Ovary (tissue), 9 donors: Measurements from ENCODE around the gene PKD1. TPM values are rescaled to one million over a fixed set of nuclear protein-coding genes. Genes with fewer than 3 reads are reported as not detected.

Experiments used
- DNase-seq, 5 donors: peaks; one replicate each; pipeline ENCODE4 v3.0.0-alpha.2; 2019 to 2020
- H3K27ac ChIP-seq, 2 donors: fragments of 200-600 bp; one replicate each; pipeline versions ENCODE4 v1.5.1 to v1.8.0; 2019 to 2022
- H3K27me3 ChIP-seq: fragments of 200-600 bp; one replicate; pipeline ENCODE4 v1.8.0; 2022
- H3K36me3 ChIP-seq: fragments of 200-600 bp; sonication (generic); one replicate; pipeline ENCODE4 v1.5.1; 2019
- H3K4me1 ChIP-seq: one replicate; pipeline ENCODE4 v1.8.1; 2013; ENCODE audit warnings: mild to moderate bottlenecking, moderate library complexity; ENCODE audit not compliant: insufficient read depth
- H3K4me3 ChIP-seq: fragments of 200-600 bp; sonication (generic); one replicate; pipeline ENCODE4 v1.5.1; 2017
- H3K9me3 ChIP-seq, 2 donors: fragments of 200-600 bp in 1 of 2; sonication (generic) in 1 of 2; one replicate each; pipeline versions ENCODE4 v1.5.1 to v1.8.1; 2013 to 2019; ENCODE audit warnings: mild to moderate bottlenecking in 1 of 2, moderate library complexity in 1 of 2
- EP300 ChIP-seq: sonication (generic); formaldehyde crosslinking; IDR thresholded peaks from one replicate; pipeline ENCODE4 v1.6.1; 2017; ENCODE audit warnings: antibody characterized with exemption
- POLR2A ChIP-seq: fragments of 450-650 bp; IDR thresholded peaks from one replicate; pipeline ENCODE4 v1.6.1; 2017; ENCODE audit warnings: antibody characterized with exemption, mild to moderate bottlenecking, moderate library complexity
- WGBS, 3 donors: extraction: QIAGEN DNeasy Blood & Tissue Kit in 1 of 3; methylation state at CpG; one replicate each; pipeline versions ENCODE4 v1.1.5 to v1.1.7; 2013 to 2017; 5-methylcytosine and 5-hydroxymethylcytosine counted together
- intact Hi-C, 4 donors: fragments of 100-400 bp; cut with DNase I; formaldehyde crosslinking; loops; one replicate each; pipeline versions ENCODE4 v1.11.0 to v1.15.1; 2022 to 2023
- polyA plus RNA-seq, 2 donors: library from polyadenylated mRNA; stranded (reverse); fragments of 200-250 nt in 1 of 2; fragments of 350-450 nt in 1 of 2; fragmentation: Illumina TruSeq in 1 of 2; extraction: RNeasy Lipid Tissue Mini Kit (QIAGEN cat#74804) in 1 of 2; gene quantifications; one replicate each; pipeline ENCODE4 v1.2.3, GENCODE V29; 2013 to 2014
- total RNA-seq, 7 donors: library from RNA; depleted of rRNA in 2 of 7; stranded (reverse); fragments of >200 nt in 2 of 7; fragmentation: NEBNext Ultra II Directional in 3 of 7; extraction: Animal tissue kit (Norgen Biotek cat#: 25700) in 3 of 7; gene quantifications; one replicate each; pipeline versions ENCODE4 v1.1.0 to v1.2.4, GENCODE V29; 2016 to 2023
- TF ChIP-seq, protein P1 (sequence below), 3 donors: fragments of 450-650 bp in 2 of 3; fragments of 200-600 bp in 1 of 3; IDR thresholded peaks; one replicate each; pipeline versions ENCODE4 v1.5.1 to v1.8.0; 2016 to 2022; ENCODE audit warnings: antibody characterized with exemption in 3 of 3, mild to moderate bottlenecking in 1 of 3
- donor health status: DM: no; HTN: no; CAD: no; lungs with moderate emphysema.
- donor health status: DM: no; HTN: no; CAD: no.
- donor health status: Bipolar disorder and iron deficiency.
- donor health status: DM: yes; HTN: yes; CAD: no.
- donor health status: DM: no; HTN: no; CAD: no.
- donor health status: DM: yes; HTN: yes; CAD: no.

Gene PKD1
- total and polyA plus RNA-seq, 9 donors: 8.7 to 203 (median 129) TPM

DNA sequence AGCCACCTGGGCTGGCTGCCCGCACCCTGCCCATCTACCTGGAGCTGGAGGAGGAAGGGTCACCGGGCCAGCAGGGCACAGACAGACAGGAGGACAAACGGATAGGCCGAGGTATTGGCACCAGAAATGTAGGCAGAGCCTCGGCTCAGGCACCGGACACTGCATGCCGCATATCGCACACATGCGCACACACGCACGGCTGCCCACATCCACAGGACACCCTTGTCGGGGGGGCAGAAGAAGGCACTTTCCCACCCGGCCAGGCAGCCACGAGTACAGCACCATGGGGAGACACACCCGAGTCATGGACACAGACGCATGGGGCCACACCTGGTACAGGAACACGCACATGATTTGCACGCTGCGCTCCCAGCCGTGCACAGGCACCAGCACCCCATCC, 46.3 kb upstream of the PKD1 start:
- TF ChIP-seq POLR2A (no peak), EP300 (no peak)
- TF ChIP-seq, protein P1, sequence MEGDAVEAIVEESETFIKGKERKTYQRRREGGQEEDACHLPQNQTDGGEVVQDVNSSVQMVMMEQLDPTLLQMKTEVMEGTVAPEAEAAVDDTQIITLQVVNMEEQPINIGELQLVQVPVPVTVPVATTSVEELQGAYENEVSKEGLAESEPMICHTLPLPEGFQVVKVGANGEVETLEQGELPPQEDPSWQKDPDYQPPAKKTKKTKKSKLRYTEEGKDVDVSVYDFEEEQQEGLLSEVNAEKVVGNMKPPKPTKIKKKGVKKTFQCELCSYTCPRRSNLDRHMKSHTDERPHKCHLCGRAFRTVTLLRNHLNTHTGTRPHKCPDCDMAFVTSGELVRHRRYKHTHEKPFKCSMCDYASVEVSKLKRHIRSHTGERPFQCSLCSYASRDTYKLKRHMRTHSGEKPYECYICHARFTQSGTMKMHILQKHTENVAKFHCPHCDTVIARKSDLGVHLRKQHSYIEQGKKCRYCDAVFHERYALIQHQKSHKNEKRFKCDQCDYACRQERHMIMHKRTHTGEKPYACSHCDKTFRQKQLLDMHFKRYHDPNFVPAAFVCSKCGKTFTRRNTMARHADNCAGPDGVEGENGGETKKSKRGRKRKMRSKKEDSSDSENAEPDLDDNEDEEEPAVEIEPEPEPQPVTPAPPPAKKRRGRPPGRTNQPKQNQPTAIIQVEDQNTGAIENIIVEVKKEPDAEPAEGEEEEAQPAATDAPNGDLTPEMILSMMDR (IDR thresholded peaks at IDR 0.05): no peak
- no peaks in the 10 kb centered on the region for H3K27me3 ChIP-seq
- no peaks in the 10 kb centered on the region for H3K4me1 ChIP-seq
- DNase-seq: no peak
- WGBS, 3 donors: 87 to 93% (median 89%) methylated on average over 20 of the region's 20 CpGs
- H3K27ac ChIP-seq: no peak overlapping the region
- H3K4me3 ChIP-seq: no peak overlapping the region
- intact Hi-C loops: no loop called here
- no peaks in the 10 kb centered on the region for H3K36me3 ChIP-seq
- H3K9me3 ChIP-seq: no peaks in the 10 kb centered on the region

DNA sequence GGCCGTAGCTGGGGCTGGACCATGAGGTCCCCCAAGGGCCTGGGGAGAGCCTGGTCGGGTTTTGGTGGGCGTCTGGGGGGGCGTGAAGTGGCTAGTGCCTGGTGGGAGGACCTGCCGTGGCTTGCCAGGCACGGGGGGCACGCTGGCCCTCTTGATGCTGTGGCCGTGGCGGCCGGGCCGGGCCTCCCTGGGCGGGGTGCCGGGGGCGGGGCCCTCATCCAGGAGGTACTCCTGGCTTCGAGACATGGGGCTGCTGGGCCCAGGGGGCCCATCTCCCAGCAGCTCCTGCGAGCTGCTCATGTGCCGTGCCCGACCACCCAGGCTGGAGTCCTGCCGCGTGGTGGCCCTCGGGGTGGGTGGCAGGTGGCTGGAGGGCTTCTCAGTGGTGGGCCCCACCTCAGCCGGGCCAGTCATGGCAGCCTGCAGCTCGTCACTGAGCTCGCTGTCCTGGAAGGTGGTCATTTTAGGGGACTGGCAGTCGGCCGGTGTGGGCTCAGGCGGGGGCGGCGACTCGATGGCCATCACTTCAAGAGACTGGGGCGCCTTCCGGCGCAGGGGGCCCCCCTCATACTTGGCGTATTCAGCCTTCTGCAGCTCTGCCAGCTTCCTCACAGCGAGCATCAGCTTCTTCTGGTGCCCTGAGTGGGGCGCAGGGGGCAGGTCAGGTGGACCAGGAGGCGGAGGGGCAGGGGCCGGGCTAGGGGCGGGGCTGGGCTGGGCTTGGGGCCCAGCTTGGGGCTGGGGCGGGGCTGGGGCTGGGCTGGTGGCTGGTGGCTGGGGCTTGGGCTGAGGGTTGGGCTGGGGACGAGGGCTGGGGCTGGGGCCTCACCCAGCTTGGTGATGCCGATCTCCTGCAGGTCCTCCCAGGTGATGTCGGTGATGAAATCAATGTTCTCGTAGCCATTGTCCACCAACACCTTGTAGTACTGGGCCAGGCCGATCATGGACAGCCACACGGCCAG, 45.5 kb upstream of the PKD1 start:
- DNase-seq: no peak
- WGBS, 3 donors: 86 to 89% (median 88%) methylated on average over 19 to 46 of the region's 46 CpGs
- no peak overlapping the region for H3K4me3 ChIP-seq
- TF ChIP-seq, protein P1 (IDR thresholded peaks at IDR 0.05): no peak
- TF ChIP-seq EP300 (no peak), POLR2A (no peak)
- H3K4me1 ChIP-seq: no peaks in the 10 kb centered on the region
- intact Hi-C loops: no loop called here
- H3K36me3 ChIP-seq: no peaks in the 10 kb centered on the region
- H3K27ac ChIP-seq: no peak overlapping the region
- H3K9me3 ChIP-seq: no peaks in the 10 kb centered on the region
- no peaks in the 10 kb centered on the region for H3K27me3 ChIP-seq

DNA sequence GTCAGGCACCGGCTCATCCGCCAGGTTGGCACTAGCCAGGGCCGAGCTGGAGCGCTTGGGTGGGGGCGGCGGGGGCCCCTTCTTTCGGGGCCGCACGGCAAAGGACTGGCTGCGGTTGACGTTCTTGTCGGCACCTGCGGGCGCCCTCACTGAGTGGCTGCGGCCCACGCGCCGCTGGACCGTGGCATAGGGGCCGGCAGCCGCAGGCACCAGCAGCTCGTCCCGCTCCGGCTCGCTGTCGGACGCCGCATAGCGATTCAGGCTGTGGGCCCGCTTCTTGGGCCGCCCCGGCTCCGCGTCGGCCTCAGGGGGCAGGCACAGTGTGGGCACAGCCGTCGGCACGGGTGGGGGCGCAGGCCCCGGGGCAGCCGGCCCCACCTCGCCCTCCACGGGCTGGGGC, 44.8 kb upstream of the PKD1 start:
- Histone ChIP-seq H3K4me1 (no peaks in the 10 kb centered on the region), H3K36me3 (no peaks in the 10 kb centered on the region), H3K27me3 (no peaks in the 10 kb centered on the region), H3K4me3 (no peak overlapping the region), H3K9me3 (no peaks in the 10 kb centered on the region), H3K27ac (no peak overlapping the region)
- intact Hi-C loops: no loop called here
- no peak for TF ChIP-seq EP300
- TF ChIP-seq, protein P1 (IDR thresholded peaks at IDR 0.05): no peak
- TF ChIP-seq POLR2A: no peak
- no peak for DNase-seq
- WGBS, 3 donors: 94 to 96% (median 96%) methylated on average over 42 to 43 of the region's 43 CpGs

GRCh38 chr16:2179576-2179975, 43.9 kb upstream of the PKD1 start:
- WGBS, 3 donors: 92 to 94% (median 92%) methylated on average over 20 to 31 of the region's 31 CpGs
- intact Hi-C loops: no loop called here
- H3K4me3 ChIP-seq: no peak overlapping the region

More at GRCh38 chr16:2179576-2179975, 43.9 kb upstream of the PKD1 start:
- TF ChIP-seq EP300: no peak
- no peak for TF ChIP-seq POLR2A
- TF ChIP-seq, protein P1 (IDR thresholded peaks at IDR 0.05): no peak
- no peak for DNase-seq
- H3K4me1 ChIP-seq: no peaks in the 10 kb centered on the region
- H3K27me3 ChIP-seq: no peaks in the 10 kb centered on the region
- H3K9me3 ChIP-seq: no peaks in the 10 kb centered on the region
- H3K27ac ChIP-seq: no peak overlapping the region
- no peaks in the 10 kb centered on the region for H3K36me3 ChIP-seq
